HEK293 (cell line): ENCODE measurements around the gene NUB1.

Experiments
- CTCF ChIA-PET: fragments of 350-600 bp; formaldehyde crosslinking; extraction: SDS; loops from one replicate; lab custom pipeline; 2021; ENCODE audit warnings: antibody characterized with exemption; lab: Yijun Ruan, JAX
- POLR2A ChIA-PET: fragments of 300-600 bp; formaldehyde crosslinking; extraction: SDS; loops from one replicate; lab custom pipeline; 2020; ENCODE audit warnings: antibody characterized with exemption, inconsistent platforms; lab: Yijun Ruan, JAX
- H3K27ac ChIP-seq: fragments of 200-500 bp; sonication (Bioruptor generic); 2 replicates; pipeline ENCODE4 v1.5.1; 2014; ENCODE audit warnings: low read depth, low read length, control low read depth, inconsistent platforms; ENCODE audit errors: extremely low read depth
- H3K36me3 ChIP-seq, 2 experiments: fragments of 200-500 bp in 1 of 2; sonication (Bioruptor generic) in 1 of 2; 1 replicate in 1 of 2; 2 replicates in 1 of 2; pipeline ENCODE4 v1.5.1; 2014 to 2017; ENCODE audit warnings: inconsistent platforms in 2 of 2, low read length in 2 of 2; ENCODE audit not compliant: control insufficient read depth in 2 of 2, insufficient read depth in 1 of 2
- H3K4me1 ChIP-seq: fragments of 200-500 bp; sonication (Bioruptor generic); 2 replicates; pipeline ENCODE4 v1.5.1; 2014; ENCODE audit warnings: mild to moderate bottlenecking, low read length, inconsistent platforms; ENCODE audit not compliant: control insufficient read depth, insufficient read depth
- H3K4me3 ChIP-seq: 2 replicates; pipeline ENCODE4 v1.5.1; 2011; ENCODE audit warnings: low read depth, mild to moderate bottlenecking, control low read depth, low read length, moderate library complexity
- H3K9me3 ChIP-seq: fragments of 200-500 bp; sonication (Bioruptor generic); 2 replicates; pipeline ENCODE4 v1.5.1; 2014; ENCODE audit warnings: low read depth, low read length, inconsistent platforms; ENCODE audit not compliant: control insufficient read depth, insufficient read depth
- ATF2 ChIP-seq: fragments of 450-650 bp; formaldehyde crosslinking; IDR thresholded peaks from 2 replicates; pipeline ENCODE4 v1.5.1; 2016; ENCODE audit warnings: missing biosample characterization, missing genetic modification characterization, low read depth
- GLIS1 ChIP-seq: fragments of 450-650 bp; formaldehyde crosslinking; IDR thresholded peaks from 2 replicates; pipeline ENCODE4 v1.5.1; 2016; ENCODE audit warnings: missing biosample characterization, missing genetic modification characterization
- ZBTB17 ChIP-seq: fragments of 450-650 bp; formaldehyde crosslinking; IDR thresholded peaks from 2 replicates; pipeline ENCODE4 v1.5.1; 2016; ENCODE audit warnings: missing biosample characterization, missing genetic modification characterization
- ZBTB48 ChIP-seq: fragments of 450-650 bp; formaldehyde crosslinking; IDR thresholded peaks from 2 replicates; pipeline ENCODE4 v1.5.1; 2016; ENCODE audit warnings: missing biosample characterization, missing genetic modification characterization
- ZIC2 ChIP-seq: fragments of 450-650 bp; formaldehyde crosslinking; IDR thresholded peaks from 2 replicates; pipeline ENCODE4 v1.5.1; 2016; ENCODE audit warnings: missing biosample characterization, missing genetic modification characterization
- ZNF157 ChIP-seq: fragments of 450-650 bp; formaldehyde crosslinking; IDR thresholded peaks from 2 replicates; pipeline ENCODE4 v1.5.1; 2016; ENCODE audit warnings: missing biosample characterization, missing genetic modification characterization
- ZNF16 ChIP-seq: fragments of 450-650 bp; formaldehyde crosslinking; IDR thresholded peaks from 2 replicates; pipeline ENCODE4 v1.5.1; 2016; ENCODE audit warnings: low read depth, missing biosample characterization, missing genetic modification characterization
- ZNF184 ChIP-seq: fragments of 450-650 bp; IDR thresholded peaks from 2 replicates; pipeline ENCODE4 v1.5.1; 2018; ENCODE audit warnings: missing biosample characterization, mild to moderate bottlenecking, missing genetic modification characterization
- ZNF341 ChIP-seq: fragments of 450-650 bp; formaldehyde crosslinking; IDR thresholded peaks from 2 replicates; pipeline ENCODE4; 2016; ENCODE audit warnings: low read depth, missing biosample characterization, missing genetic modification characterization
- ZNF426 ChIP-seq: fragments of 450-650 bp; formaldehyde crosslinking; IDR thresholded peaks from 2 replicates; pipeline ENCODE4 v1.5.1; 2017; ENCODE audit warnings: missing biosample characterization, missing genetic modification characterization, mild to moderate bottlenecking, inconsistent platforms, moderate library complexity
- ZNF501 ChIP-seq: fragments of 450-650 bp; formaldehyde crosslinking; IDR thresholded peaks from 2 replicates; pipeline ENCODE4 v1.5.1; 2016; ENCODE audit warnings: missing biosample characterization, missing genetic modification characterization
- ZNF692 ChIP-seq: fragments of 450-650 bp; formaldehyde crosslinking; IDR thresholded peaks from 2 replicates; pipeline ENCODE4 v1.5.1; 2016; ENCODE audit warnings: missing biosample characterization, missing genetic modification characterization
- ZXDB ChIP-seq: fragments of 450-650 bp; formaldehyde crosslinking; IDR thresholded peaks from 2 replicates; pipeline ENCODE4 v1.5.1; 2016; ENCODE audit warnings: missing biosample characterization, missing genetic modification characterization

NUB1 gene

GRCh38 chr7:151385626-151386300, 44.2 kb downstream of the NUB1 start:
- Histone ChIP-seq H3K9me3 (no peaks in the 10 kb centered on the region), H3K36me3 (no peaks in the 10 kb centered on the region), H3K4me3 (no peak overlapping the region), H3K4me1 (no peaks in the 10 kb centered on the region), H3K27ac (no peak overlapping the region)
- TF ChIP-seq ZNF157 (tag by site-specific recombination) (no peak), ZNF692 (tag by site-specific recombination) (peak; percentile 52; the same call in 1 of the 2 replicates), ZBTB17 (tag by site-specific recombination) (no peak)
- POLR2A ChIA-PET, result no interaction called here
- CTCF ChIA-PET, result no interaction called here

GRCh38 chr7:151386301-151387160, 44.9 kb downstream of the NUB1 start:
- Histone ChIP-seq H3K4me3 (no peak overlapping the region), H3K36me3 (no peaks in the 10 kb centered on the region), H3K27ac (no peak overlapping the region), H3K4me1 (no peaks in the 10 kb centered on the region), H3K9me3 (no peaks in the 10 kb centered on the region)
- TF ChIP-seq ZNF16 (tag by site-specific recombination) (no peak), ZNF692 (tag by site-specific recombination) (peak; percentile 11; the same call in 1 of the 2 replicates)
- ChIA-PET POLR2A (no interaction called here), CTCF (interaction anchor here (0.7 kb wide), 1 partner anchor 189 kb away, joined by 3 read pairs; no protein-coding TSS in a partner anchor)

GRCh38 chr7:151387161-151388006, 45.8 kb downstream of the NUB1 start:
- CTCF ChIA-PET, result no interaction called here
- no peaks in the 10 kb centered on the region for H3K4me1 ChIP-seq
- no peak overlapping the region for H3K4me3 ChIP-seq
- POLR2A ChIA-PET, result interaction anchor here (0.6 kb wide), 1 partner anchor 25 kb away, joined by 4 read pairs; no protein-coding TSS in a partner anchor
- H3K9me3 ChIP-seq, result no peaks in the 10 kb centered on the region
- no peaks in the 10 kb centered on the region for H3K36me3 ChIP-seq
- TF ChIP-seq ZNF426 (tag by site-specific recombination) (no peak), ZIC2 (peak; percentile 29), GLIS1 (peak; percentile 62), ZNF501 (no peak), ZBTB48 (tag by site-specific recombination) (no peak), ZNF341 (no peak), ZNF184 (tag by site-specific recombination) (no peak), ATF2 (tag by site-specific recombination) (no peak), ZXDB (no peak)
- no peak overlapping the region for H3K27ac ChIP-seq
